CD8-positive, alpha-beta memory T cell (primary cell): Measurements from ENCODE around the gene DRP2. TPM values are rescaled to one million over a fixed set of nuclear protein-coding genes. Genes with fewer than 3 reads are reported as not detected.
"Not testable (repeated sequence)": the region's sequence is repeated elsewhere in the genome, so short reads cannot be mapped to it uniquely, and the experiment has no call there.

Source experiments
- CTCF ChIA-PET: fragments of 350-600 bp; sonication (Branson Sonifier 250); formaldehyde crosslinking; loops from one replicate; lab custom pipeline; 2021; ENCODE audit warnings: antibody characterized with exemption; lab: Charles Lee
- POLR2A ChIA-PET: fragments of 350-600 bp; sonication (Branson Sonifier 250); formaldehyde crosslinking; loops from one replicate; lab custom pipeline; 2021; ENCODE audit warnings: antibody characterized with exemption; lab: Charles Lee
- DNase-seq, 5 donors: peaks; one replicate each; pipeline versions ENCODE4 v3.0.0 to v3.0.0-alpha.2; 2020 to 2022; ENCODE audit warnings: mixed read lengths in 1 of 5
- H3K27ac ChIP-seq: one replicate; pipeline ENCODE4 v1.7.0; 2013; ENCODE audit warnings: low read depth, mild to moderate bottlenecking, low read length, moderate library complexity
- H3K27me3 ChIP-seq: 2 replicates; pipeline ENCODE4 v1.7.0; 2013; ENCODE audit warnings: low read length, mild to moderate bottlenecking; ENCODE audit not compliant: insufficient read depth, poor library complexity, severe bottlenecking
- H3K36me3 ChIP-seq: 2 replicates; pipeline ENCODE4 v1.7.0; 2013; ENCODE audit warnings: mild to moderate bottlenecking, low read length, moderate library complexity; ENCODE audit not compliant: insufficient read depth
- H3K4me1 ChIP-seq: 2 replicates; pipeline ENCODE4 v1.7.0; 2013; ENCODE audit warnings: mild to moderate bottlenecking, low read length, moderate library complexity; ENCODE audit not compliant: insufficient read depth
- H3K4me3 ChIP-seq: 2 replicates; pipeline ENCODE4 v1.7.0; 2013; ENCODE audit warnings: mild to moderate bottlenecking, low read length
- H3K9me3 ChIP-seq: 2 replicates; pipeline ENCODE4 v1.7.0; 2013; ENCODE audit warnings: mild to moderate bottlenecking, low read length
- H3K27ac Mint-ChIP-seq, 8 donors: one replicate each; pipeline ENCODE4 v1.8.0; 2020 to 2021; ENCODE audit warnings: mixed read lengths in 8 of 8, mild to moderate bottlenecking in 6 of 8, inconsistent platforms in 3 of 8, moderate library complexity in 3 of 8
- H3K27me3 Mint-ChIP-seq, 2 donors: one replicate each; pipeline ENCODE4 v1.8.0; 2020 to 2021; ENCODE audit warnings: mixed read lengths in 2 of 2, mild to moderate bottlenecking in 1 of 2, moderate library complexity in 1 of 2
- H3K36me3 Mint-ChIP-seq, 3 donors: one replicate each; pipeline ENCODE4 v1.8.0; 2020 to 2021; ENCODE audit warnings: mixed read lengths in 3 of 3, inconsistent platforms in 1 of 3, mild to moderate bottlenecking in 1 of 3
- H3K4me1 Mint-ChIP-seq, 3 donors: one replicate each; pipeline ENCODE4 v1.8.0; 2020 to 2021; ENCODE audit warnings: mixed read lengths in 3 of 3, inconsistent platforms in 1 of 3, mild to moderate bottlenecking in 1 of 3
- H3K4me3 Mint-ChIP-seq, 7 donors: one replicate each; pipeline ENCODE4 v1.8.0; 2020 to 2021; ENCODE audit warnings: mixed read lengths in 7 of 7, mild to moderate bottlenecking in 6 of 7, moderate library complexity in 4 of 7, inconsistent platforms in 2 of 7
- H3K9me3 Mint-ChIP-seq, 5 donors: one replicate each; pipeline ENCODE4 v1.8.0; 2020 to 2022; ENCODE audit warnings: mixed read lengths in 5 of 5, mild to moderate bottlenecking in 3 of 5, moderate library complexity in 2 of 5, inconsistent platforms in 1 of 5
- polyA plus RNA-seq: library from polyadenylated mRNA; unstranded; fragments of 300-500 nt; fragmentation: Illumina TruSeq; gene quantifications from one replicate; pipeline ENCODE4 v1.2.3, GENCODE V29; 2021
- total RNA-seq, 2 experiments: library from RNA; stranded (reverse); gene quantifications; one replicate each; pipeline ENCODE4 v1.2.3, GENCODE V29; 2021

Gene DRP2
- total and polyA plus RNA-seq, 3 experiments from 2014 or later = 0.18 TPM; not detected in 1

DNA sequence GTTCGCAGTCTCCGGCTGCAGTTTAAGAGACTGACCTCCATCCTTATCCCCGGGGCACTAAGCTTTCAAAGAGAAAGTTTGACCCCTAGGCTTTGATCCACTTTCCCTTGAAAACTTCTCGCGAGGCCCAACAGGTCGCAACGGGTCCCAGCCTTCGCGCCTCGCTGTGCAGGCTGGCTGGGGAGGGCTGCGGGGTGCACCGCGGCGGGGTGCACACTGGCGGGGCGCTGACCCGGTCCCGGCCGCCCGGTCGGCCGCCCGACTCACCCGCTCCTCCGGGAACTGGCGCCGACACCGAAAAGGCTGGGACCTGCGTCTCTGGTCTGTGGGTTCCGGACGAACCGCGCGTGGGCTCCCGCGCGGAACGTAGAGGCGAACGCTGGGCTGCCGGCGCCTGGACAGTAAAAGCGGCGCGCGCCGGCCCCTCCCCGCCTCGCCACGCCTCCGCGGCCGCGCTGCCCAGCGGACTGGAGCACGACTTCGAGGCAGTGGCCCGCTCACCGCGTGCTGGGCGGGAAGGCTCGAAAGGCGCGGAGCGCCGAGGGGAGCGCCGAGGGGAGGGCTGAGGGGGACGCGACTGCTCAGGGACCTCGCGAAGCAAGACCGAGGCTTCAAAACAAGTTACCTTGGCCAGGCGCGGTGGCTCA lies 71.5 kb downstream of the DRP2 start, which contains the start of gene TAF7L:
Gene TAF7L (minus strand): TSS at position 378 of the 647 bp plus-strand sequence. CDS start 3,791 bp downstream, outside the sequence.
- Histone ChIP-seq H3K9me3 (no peaks in the 10 kb centered on the region), H3K27ac (no peak within 1 kb of the TSS), H3K4me1 (no peaks in the 10 kb centered on the region), H3K27me3 (no peaks in the 10 kb centered on the region), H3K4me3 (no peak within 1 kb of the TSS), H3K36me3 (no peaks in the 10 kb centered on the region)
- DNase-seq = no peak
- ChIA-PET CTCF (no interaction called here), POLR2A (no interaction called here)
- H3K27me3 Mint-ChIP-seq = peaks cover 2 to 3% of the 10 kb centered on the region in 2 donors
- H3K4me1 Mint-ChIP-seq = no peaks in the 10 kb centered on the region
- no peak within 1 kb of the TSS for H3K27ac Mint-ChIP-seq
- H3K4me3 Mint-ChIP-seq = no peak within 1 kb of the TSS
- no peaks in the 10 kb centered on the region for H3K9me3 Mint-ChIP-seq
- H3K36me3 Mint-ChIP-seq = no peaks in the 10 kb centered on the region

DNA sequence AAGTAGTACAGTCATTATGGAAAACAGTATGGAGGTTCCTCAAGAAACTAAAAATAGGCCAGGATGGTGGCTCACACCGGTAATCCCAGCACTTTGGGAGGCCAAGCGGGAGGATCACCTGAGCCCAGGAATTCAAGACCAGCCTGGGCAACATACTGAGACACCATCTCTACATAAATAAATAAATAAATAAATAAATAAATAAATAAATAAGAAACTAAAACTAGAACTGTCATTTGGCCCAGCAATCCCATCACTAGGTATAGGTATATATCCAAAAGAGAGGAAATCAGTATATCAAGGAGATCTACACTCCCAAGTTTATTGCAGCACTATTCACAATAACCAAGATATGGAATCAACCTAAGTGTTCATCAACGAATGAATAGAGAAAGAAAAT lies 76.0 kb downstream of the DRP2 start:
- H3K4me3 Mint-ChIP-seq, H3K27me3 ChIP-seq, H3K4me3 ChIP-seq, H3K9me3 ChIP-seq, H3K36me3 ChIP-seq, H3K4me1 ChIP-seq, H3K27ac ChIP-seq, H3K36me3 Mint-ChIP-seq, H3K27me3 Mint-ChIP-seq, CTCF ChIA-PET, POLR2A ChIA-PET, DNase-seq, H3K27ac Mint-ChIP-seq, H3K9me3 Mint-ChIP-seq, H3K4me1 Mint-ChIP-seq: not testable (repeated sequence)

DNA sequence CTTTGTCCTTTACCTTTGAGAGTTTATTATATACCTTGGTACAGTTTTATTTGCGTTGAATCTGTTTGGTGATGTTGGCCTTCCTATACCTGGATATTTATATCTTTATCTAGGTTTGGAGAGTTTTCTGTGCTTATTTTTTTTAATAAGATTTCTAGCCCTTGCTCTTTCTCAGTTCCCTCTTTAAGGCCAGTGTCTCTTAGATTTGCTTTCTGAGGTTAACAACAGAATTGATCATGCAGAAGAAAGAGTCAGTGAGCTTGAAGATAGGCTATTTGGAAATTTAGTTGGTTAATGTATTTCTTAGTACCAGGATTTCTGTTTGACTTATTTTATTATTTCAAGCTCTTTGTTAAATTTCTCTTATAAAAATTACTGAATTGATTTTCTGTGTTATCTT lies 84.2 kb downstream of the DRP2 start:
- no peak overlapping the region for H3K27ac ChIP-seq
- no peaks in the 10 kb centered on the region for H3K27me3 ChIP-seq
- ChIA-PET POLR2A (no interaction called here), CTCF (no interaction called here)
- Mint-ChIP-seq H3K9me3 (peaks cover 0 to 3% (median 0%) of the 10 kb centered on the region in 5 donors), H3K36me3 (no peaks in the 10 kb centered on the region), H3K27me3 (peaks cover 3 to 4% of the 10 kb centered on the region in 2 donors), H3K4me1 (no peaks in the 10 kb centered on the region), H3K4me3 (no peak overlapping the region), H3K27ac (no peak overlapping the region)
- H3K4me3 ChIP-seq = no peak overlapping the region
- no peaks in the 10 kb centered on the region for H3K36me3 ChIP-seq
- DNase-seq = no peak
- H3K9me3 ChIP-seq = no peaks in the 10 kb centered on the region
- no peaks in the 10 kb centered on the region for H3K4me1 ChIP-seq

Other genes starting within 250 kb of the DRP2 start
- gene TRMT2B, start 167.7 kb upstream of the DRP2 start, total RNA-seq = 10 to 100 TPM; 18.0 to 19.0 TPM
- gene TRMT2B, start 167.7 kb upstream of the DRP2 start, polyA plus RNA-seq = 45.5 TPM
- gene TMEM35A, start 140.9 kb upstream of the DRP2 start, total RNA-seq = not detected
- gene TMEM35A, start 140.9 kb upstream of the DRP2 start, polyA plus RNA-seq = not detected
- 10 to 100 TPM; 12.8 to 15.5 TPM for gene CENPI, start 121.6 kb upstream of the DRP2 start, total RNA-seq
- 0.15 TPM for gene CENPI, start 121.6 kb upstream of the DRP2 start, polyA plus RNA-seq
- not detected for gene TAF7L, start 71.5 kb downstream of the DRP2 start, total RNA-seq
- not detected for gene TAF7L, start 71.5 kb downstream of the DRP2 start, polyA plus RNA-seq
- gene TIMM8A, start 129.0 kb downstream of the DRP2 start, total RNA-seq = 10 to 100 TPM; 40.1 to 43.3 TPM
- 11.8 TPM for gene TIMM8A, start 129.0 kb downstream of the DRP2 start, polyA plus RNA-seq
- under 1 TPM; 0.48 to 0.60 TPM for gene BTK, start 166.4 kb downstream of the DRP2 start, total RNA-seq
- gene BTK, start 166.4 kb downstream of the DRP2 start, polyA plus RNA-seq = not detected
- 100 to 1,000 TPM; 332 to 416 TPM for gene RPL36A, start 171.2 kb downstream of the DRP2 start, total RNA-seq
- 2,098 TPM for gene RPL36A, start 171.2 kb downstream of the DRP2 start, polyA plus RNA-seq
- gene GLA, start 188.1 kb downstream of the DRP2 start, total RNA-seq = 10 to 100 TPM; 43.3 to 44.2 TPM
- 17.0 TPM for gene GLA, start 188.1 kb downstream of the DRP2 start, polyA plus RNA-seq
- 10 to 100 TPM; 21.3 to 22.0 TPM for gene HNRNPH2, start 188.4 kb downstream of the DRP2 start, total RNA-seq
- gene HNRNPH2, start 188.4 kb downstream of the DRP2 start, polyA plus RNA-seq = 78.7 TPM